ENCODE data around the gene PRCC. TPM values are rescaled to one million over a fixed set of nuclear protein-coding genes. Genes with fewer than 3 reads are reported as not detected.

The PRCC gene
- total and polyA plus RNA-seq, 2 of the 13 experiments (the other 11 are each of a cell fraction or from before 2014, with no cell fraction given): 24.2 to 40.5 TPM

- no peak for TF ChIP-seq ZNF609 (CRISPR knock-in tag; IDR thresholded peaks at IDR 0.05; ENCODE audit: borderline replicate concordance)
- TF ChIP-seq SOX13 (IDR thresholded peaks at IDR 0.05): no peak
- no peak for TF ChIP-seq SOX13 (CRISPR knock-in tag; conservative IDR thresholded peaks at IDR 0.05 in 1 of 2, IDR thresholded peaks at IDR 0.05 in 1 of 2)
- TF ChIP-seq IKZF5 (CRISPR knock-in tag; IDR thresholded peaks at IDR 0.05): no peak
- no peak for TF ChIP-seq KIAA2018 (CRISPR knock-in tag; IDR thresholded peaks at IDR 0.05; ENCODE audit: borderline replicate concordance)
- TF ChIP-seq, protein P1, sequence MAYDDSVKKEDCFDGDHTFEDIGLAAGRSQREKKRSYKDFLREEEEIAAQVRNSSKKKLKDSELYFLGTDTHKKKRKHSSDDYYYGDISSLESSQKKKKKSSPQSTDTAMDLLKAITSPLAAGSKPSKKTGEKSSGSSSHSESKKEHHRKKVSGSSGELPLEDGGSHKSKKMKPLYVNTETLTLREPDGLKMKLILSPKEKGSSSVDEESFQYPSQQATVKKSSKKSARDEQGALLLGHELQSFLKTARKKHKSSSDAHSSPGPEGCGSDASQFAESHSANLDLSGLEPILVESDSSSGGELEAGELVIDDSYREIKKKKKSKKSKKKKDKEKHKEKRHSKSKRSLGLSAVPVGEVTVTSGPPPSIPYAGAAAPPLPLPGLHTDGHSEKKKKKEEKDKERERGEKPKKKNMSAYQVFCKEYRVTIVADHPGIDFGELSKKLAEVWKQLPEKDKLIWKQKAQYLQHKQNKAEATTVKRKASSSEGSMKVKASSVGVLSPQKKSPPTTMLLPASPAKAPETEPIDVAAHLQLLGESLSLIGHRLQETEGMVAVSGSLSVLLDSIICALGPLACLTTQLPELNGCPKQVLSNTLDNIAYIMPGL (CRISPR knock-in tag; IDR thresholded peaks at IDR 0.05; ENCODE audit: borderline replicate concordance in 1 of 2, low read depth in 1 of 2): peak in 1 of 2 experiments; percentile 2; a peak in 2 of 4 replicates
- TF ChIP-seq TGIF2 (CRISPR knock-in tag; IDR thresholded peaks at IDR 0.05): no peak
- no peak for TF ChIP-seq HNRNPUL1 (IDR thresholded peaks at IDR 0.05; ENCODE audit: low read depth, low read length)
These were observed 836 bp upstream of the PRCC start (continued) for GRCh38 chr1:156766298-156767100.
